ENCODE results near the gene KIR2DL3.

KIR2DL3 gene

DNA sequence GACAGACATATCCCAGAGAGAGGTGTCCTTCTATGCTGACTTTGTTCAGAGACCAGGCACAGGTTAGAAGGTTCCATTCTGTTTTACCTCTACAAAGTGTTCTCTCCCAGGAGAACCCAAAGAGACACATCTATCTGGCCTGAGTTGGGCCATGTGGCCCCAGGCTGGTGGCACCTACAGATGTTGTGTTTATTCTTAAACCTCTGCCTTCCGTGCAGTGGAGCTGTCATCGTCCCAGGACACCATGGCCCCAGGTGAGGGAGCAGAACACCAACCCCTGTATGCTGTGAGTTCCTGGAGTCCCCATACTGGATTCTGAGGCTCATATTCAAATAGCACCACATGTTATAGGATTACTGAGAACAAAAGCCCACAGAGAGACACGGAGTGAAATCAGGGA lies 10.1 kb upstream of the KIR2DL3 start:
- H4K91ac ChIP-seq (ENCODE audit: low read length), result no peak overlapping the region
- no peak overlapping the region for H3K23ac ChIP-seq (ENCODE audit: low read length in 2 of 2)
- H2BK15ac ChIP-seq (ENCODE audit: low read depth, poor library complexity, severe bottlenecking), result no peak overlapping the region
- H3K4me2 ChIP-seq (ENCODE audit: low read length, poor library complexity, severe bottlenecking), result no peak overlapping the region
- no peak overlapping the region for H2AFZ ChIP-seq (ENCODE audit: low read depth, low read length)
- H3K9ac ChIP-seq (ENCODE audit: low read length), result no peak overlapping the region
- no peak overlapping the region for H3K27ac ChIP-seq (ENCODE audit: low read length, poor library complexity, severe bottlenecking)
- H3K18ac ChIP-seq (ENCODE audit: low read depth in 1 of 2, low read length in 2 of 2), result no peak overlapping the region
- H2AK5ac ChIP-seq (ENCODE audit: low read length, severe bottlenecking), result no peak overlapping the region
- H3K9me3 ChIP-seq (ENCODE audit: control insufficient read depth, low read length), result peaks cover 22% of the 10 kb centered on the region
- H2BK120ac ChIP-seq (ENCODE audit: low read depth, low read length), result no peak overlapping the region
- H3K4me3 ChIP-seq (ENCODE audit: insufficient read depth in 1 of 2, low read depth in 1 of 2, low read length in 2 of 2), result no peak overlapping the region
- H3K14ac ChIP-seq (ENCODE audit: low read length in 2 of 2), result no peak overlapping the region
- no peak overlapping the region for H4K8ac ChIP-seq (ENCODE audit: low read length)
- H2BK5ac ChIP-seq (ENCODE audit: low read depth, low read length, poor library complexity, severe bottlenecking), result no peak overlapping the region
- H3K4me1 ChIP-seq (ENCODE audit: control insufficient read depth, insufficient read depth, low read depth, low read length), result no peaks in the 10 kb centered on the region
- WGBS, result 61% methylated on average over 3 of the region's 3 CpGs
- H3K4ac ChIP-seq (ENCODE audit: low read depth in 1 of 2, low read length in 2 of 2), result no peak overlapping the region
- no peaks in the 10 kb centered on the region for H3K27me3 ChIP-seq (ENCODE audit: control insufficient read depth in 1 of 2, insufficient read depth in 1 of 2, low read length in 2 of 2)
- no peak for DNase-seq
- no peaks in the 10 kb centered on the region for H3K79me1 ChIP-seq (replicated peaks; ENCODE audit: low read length, poor library complexity, severe bottlenecking)
- H2BK12ac ChIP-seq (ENCODE audit: low read length in 2 of 2), result no peak overlapping the region
- no peaks in the 10 kb centered on the region for H3K36me3 ChIP-seq (ENCODE audit: control insufficient read depth in 1 of 2, insufficient read depth in 2 of 2, low read depth in 1 of 2, low read length in 2 of 2)

GRCh38 chr19:54729416-54730188 lies 8.7 kb upstream of the KIR2DL3 start:
- H3K4me1 ChIP-seq (ENCODE audit: control insufficient read depth, insufficient read depth, low read depth, low read length), result no peaks in the 10 kb centered on the region
- no peak overlapping the region for H2BK5ac ChIP-seq (ENCODE audit: low read depth, low read length, poor library complexity, severe bottlenecking)
- H3K9ac ChIP-seq (ENCODE audit: low read length), result no peak overlapping the region
- no peaks in the 10 kb centered on the region for H3K27me3 ChIP-seq (ENCODE audit: control insufficient read depth in 1 of 2, insufficient read depth in 1 of 2, low read length in 2 of 2)
- DNase-seq, result no peak
- no peak overlapping the region for H4K91ac ChIP-seq (ENCODE audit: low read length)
- H3K4ac ChIP-seq (ENCODE audit: low read depth in 1 of 2, low read length in 2 of 2), result no peak overlapping the region
- H3K14ac ChIP-seq (ENCODE audit: low read length in 2 of 2), result no peak overlapping the region
- H3K36me3 ChIP-seq (ENCODE audit: control insufficient read depth in 1 of 2, insufficient read depth in 2 of 2, low read depth in 1 of 2, low read length in 2 of 2), result no peaks in the 10 kb centered on the region
- no peak overlapping the region for H4K8ac ChIP-seq (ENCODE audit: low read length)
- H2BK15ac ChIP-seq (ENCODE audit: low read depth, poor library complexity, severe bottlenecking), result no peak overlapping the region
- H3K23ac ChIP-seq (ENCODE audit: low read length in 2 of 2), result no peak overlapping the region
- H2AFZ ChIP-seq (ENCODE audit: low read depth, low read length), result no peak overlapping the region
- H3K9me3 ChIP-seq (ENCODE audit: control insufficient read depth, low read length), result peaks cover 17% of the 10 kb centered on the region
- no peak overlapping the region for H3K18ac ChIP-seq (ENCODE audit: low read depth in 1 of 2, low read length in 2 of 2)
- H2BK12ac ChIP-seq (ENCODE audit: low read length in 2 of 2), result no peak overlapping the region
- H3K79me1 ChIP-seq (replicated peaks; ENCODE audit: low read length, poor library complexity, severe bottlenecking), result no peaks in the 10 kb centered on the region
- 70% methylated on average over 13 of the region's 15 CpGs for WGBS
- no peak overlapping the region for H3K27ac ChIP-seq (ENCODE audit: low read length, poor library complexity, severe bottlenecking)
- H2BK120ac ChIP-seq (ENCODE audit: low read depth, low read length), result no peak overlapping the region
- H3K4me2 ChIP-seq (ENCODE audit: low read length, poor library complexity, severe bottlenecking), result no peak overlapping the region
- no peak overlapping the region for H2AK5ac ChIP-seq (ENCODE audit: low read length, severe bottlenecking)
- H3K4me3 ChIP-seq (ENCODE audit: insufficient read depth in 1 of 2, low read depth in 1 of 2, low read length in 2 of 2), result no peak overlapping the region

GRCh38 chr19:54731191-54731590 lies 7.1 kb upstream of the KIR2DL3 start:
- no peak overlapping the region for H3K9ac ChIP-seq (ENCODE audit: low read length)
- H2AK5ac ChIP-seq (ENCODE audit: low read length, severe bottlenecking), result no peak overlapping the region
- no peak overlapping the region for H3K18ac ChIP-seq (ENCODE audit: low read depth in 1 of 2, low read length in 2 of 2)
- no peak overlapping the region for H4K8ac ChIP-seq (ENCODE audit: low read length)
- H3K27me3 ChIP-seq (ENCODE audit: control insufficient read depth in 1 of 2, insufficient read depth in 1 of 2, low read length in 2 of 2), result no peaks in the 10 kb centered on the region
- no peaks in the 10 kb centered on the region for H3K36me3 ChIP-seq (ENCODE audit: control insufficient read depth in 1 of 2, insufficient read depth in 2 of 2, low read depth in 1 of 2, low read length in 2 of 2)
- no peak for DNase-seq
- 32% methylated on average over 7 of the region's 8 CpGs for WGBS
- no peak overlapping the region for H3K4ac ChIP-seq (ENCODE audit: low read depth in 1 of 2, low read length in 2 of 2)
- H2BK5ac ChIP-seq (ENCODE audit: low read depth, low read length, poor library complexity, severe bottlenecking), result no peak overlapping the region
- no peak overlapping the region for H2BK15ac ChIP-seq (ENCODE audit: low read depth, poor library complexity, severe bottlenecking)
- no peak overlapping the region for H3K27ac ChIP-seq (ENCODE audit: low read length, poor library complexity, severe bottlenecking)
- H3K4me3 ChIP-seq (ENCODE audit: insufficient read depth in 1 of 2, low read depth in 1 of 2, low read length in 2 of 2), result no peak overlapping the region
- H3K4me1 ChIP-seq (ENCODE audit: control insufficient read depth, insufficient read depth, low read depth, low read length), result no peaks in the 10 kb centered on the region
- no peaks in the 10 kb centered on the region for H3K79me1 ChIP-seq (replicated peaks; ENCODE audit: low read length, poor library complexity, severe bottlenecking)
- no peak overlapping the region for H2BK12ac ChIP-seq (ENCODE audit: low read length in 2 of 2)
- no peak overlapping the region for H2BK120ac ChIP-seq (ENCODE audit: low read depth, low read length)
- no peak overlapping the region for H4K91ac ChIP-seq (ENCODE audit: low read length)
- no peak overlapping the region for H3K4me2 ChIP-seq (ENCODE audit: low read length, poor library complexity, severe bottlenecking)
- H2AFZ ChIP-seq (ENCODE audit: low read depth, low read length), result no peak overlapping the region
- H3K14ac ChIP-seq (ENCODE audit: low read length in 2 of 2), result no peak overlapping the region
- H3K23ac ChIP-seq (ENCODE audit: low read length in 2 of 2), result no peak overlapping the region
- peaks cover 13% of the 10 kb centered on the region for H3K9me3 ChIP-seq (ENCODE audit: control insufficient read depth, low read length)

DNA sequence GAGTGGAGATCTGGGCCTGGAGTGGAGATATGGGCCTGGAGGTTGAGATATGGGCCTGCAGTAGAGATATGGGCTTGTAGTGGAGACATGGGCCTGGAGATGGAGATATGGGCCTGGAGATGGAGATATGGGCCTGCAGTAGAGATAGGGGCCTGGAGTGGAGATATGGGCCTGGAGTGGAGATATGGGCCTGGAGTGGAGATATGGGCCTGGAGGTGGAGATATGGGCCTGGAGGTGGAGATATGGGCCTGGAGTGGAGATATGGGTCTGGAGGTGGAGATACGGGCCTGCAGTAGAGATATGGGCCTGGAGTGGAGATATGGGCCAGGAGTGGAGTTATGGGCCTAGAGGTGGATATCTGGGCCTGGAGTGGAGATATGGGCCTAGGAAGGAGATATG lies 402 bp downstream of the KIR2DL3 start:
- no peak for DNase-seq
- Histone ChIP-seq H4K91ac (ENCODE audit: low read length) (no peak overlapping the region), H3K14ac (ENCODE audit: low read length in 2 of 2) (no peak overlapping the region), H3K9ac (ENCODE audit: low read length) (no peak overlapping the region), H3K79me1 (replicated peaks; ENCODE audit: low read length, poor library complexity, severe bottlenecking) (no peaks in the 10 kb centered on the region), H2AFZ (ENCODE audit: low read depth, low read length) (no peak overlapping the region), H3K4me3 (ENCODE audit: insufficient read depth in 1 of 2, low read depth in 1 of 2, low read length in 2 of 2) (no peak overlapping the region), H3K36me3 (ENCODE audit: control insufficient read depth in 1 of 2, insufficient read depth in 2 of 2, low read depth in 1 of 2, low read length in 2 of 2) (no peaks in the 10 kb centered on the region), H3K4me1 (ENCODE audit: control insufficient read depth, insufficient read depth, low read depth, low read length) (no peaks in the 10 kb centered on the region), H3K27ac (ENCODE audit: low read length, poor library complexity, severe bottlenecking) (no peak overlapping the region), H2BK15ac (ENCODE audit: low read depth, poor library complexity, severe bottlenecking) (no peak overlapping the region), H3K4me2 (ENCODE audit: low read length, poor library complexity, severe bottlenecking) (no peak overlapping the region), H3K4ac (ENCODE audit: low read depth in 1 of 2, low read length in 2 of 2) (no peak overlapping the region), H2BK12ac (ENCODE audit: low read length in 2 of 2) (no peak overlapping the region), H4K8ac (ENCODE audit: low read length) (no peak overlapping the region), H3K23ac (ENCODE audit: low read length in 2 of 2) (no peak overlapping the region), H3K9me3 (ENCODE audit: control insufficient read depth, low read length) (no peaks in the 10 kb centered on the region), H2BK120ac (ENCODE audit: low read depth, low read length) (no peak overlapping the region), H3K27me3 (ENCODE audit: control insufficient read depth in 1 of 2, insufficient read depth in 1 of 2, low read length in 2 of 2) (no peaks in the 10 kb centered on the region), H2AK5ac (ENCODE audit: low read length, severe bottlenecking) (no peak overlapping the region), H2BK5ac (ENCODE audit: low read depth, low read length, poor library complexity, severe bottlenecking) (no peak overlapping the region), H3K18ac (ENCODE audit: low read depth in 1 of 2, low read length in 2 of 2) (no peak overlapping the region)
- 34% methylated on average over 1 of the region's 1 CpG for WGBS

Data from mesenchymal stem cell (in vitro differentiated cells and primary cell).